Sigmoid colon (tissue), 7 donors: Measurements from ENCODE around the gene CCL26. TPM values are rescaled to one million over a fixed set of nuclear protein-coding genes. Genes with fewer than 3 reads are reported as not detected.

Experiments
- DNase-seq: peaks from one replicate; pipeline ENCODE4 v3.0.0-alpha.2; 2019
- H3K27ac ChIP-seq, 4 donors: fragments of 200-600 bp; sonication (generic); one replicate each; pipeline ENCODE4 v1.5.1; 2016 to 2019; ENCODE audit warnings: mild to moderate bottlenecking in 1 of 4
- H3K27me3 ChIP-seq, 3 donors: fragments of 200-600 bp; sonication (generic); one replicate each; pipeline ENCODE4 v1.5.1; 2019; ENCODE audit warnings: mild to moderate bottlenecking in 1 of 3
- H3K36me3 ChIP-seq, 4 donors: fragments of 200-600 bp; sonication (generic); one replicate each; pipeline ENCODE4 v1.5.1; 2016 to 2019
- H3K4me1 ChIP-seq, 4 donors: fragments of 200-600 bp; sonication (generic); one replicate each; pipeline ENCODE4 v1.5.1; 2017 to 2019
- H3K4me3 ChIP-seq, 4 donors: fragments of 200-600 bp; sonication (generic); one replicate each; pipeline ENCODE4 v1.5.1; 2017 to 2019; ENCODE audit warnings: mild to moderate bottlenecking in 2 of 4, moderate library complexity in 1 of 4
- H3K9me3 ChIP-seq, 4 donors: fragments of 200-600 bp in 3 of 4; sonication (generic) in 3 of 4; one replicate each; pipeline versions ENCODE4 v1.5.1 to v1.6.1; 2013 to 2019
- CTCF ChIP-seq, 4 experiments: fragments of 450-650 bp in 3 of 4; fragments of 200-600 bp in 1 of 4; IDR thresholded peaks; one replicate each; pipeline ENCODE4 v1.5.1; 2016 to 2019; ENCODE audit warnings: antibody characterized with exemption in 4 of 4, mild to moderate bottlenecking in 3 of 4, moderate library complexity in 2 of 4
- EP300 ChIP-seq, 4 donors: sonication (generic); formaldehyde crosslinking; IDR thresholded peaks; one replicate each; pipeline ENCODE4 v1.6.1; 2017; ENCODE audit warnings: antibody characterized with exemption in 4 of 4
- POLR2A ChIP-seq, 2 donors: fragments of 450-650 bp; IDR thresholded peaks; one replicate each; pipeline ENCODE4 v1.6.1; 2016; ENCODE audit warnings: antibody characterized with exemption in 2 of 2, mild to moderate bottlenecking in 2 of 2, moderate library complexity in 2 of 2
- POLR2AphosphoS5 ChIP-seq, 4 donors: sonication (generic); formaldehyde crosslinking; IDR thresholded peaks; one replicate each; pipeline ENCODE4 v1.6.1; 2017; ENCODE audit warnings: antibody characterized with exemption in 4 of 4
- WGBS, 2 donors: extraction: QIAGEN DNeasy Blood & Tissue Kit; methylation state at CpG; one replicate each; pipeline ENCODE4 v1.1.7; 2013; 5-methylcytosine and 5-hydroxymethylcytosine counted together
- intact Hi-C: fragments of 100-400 bp; cut with DNase I; formaldehyde crosslinking; loops from one replicate; pipeline ENCODE4 v1.15.1; 2023
- polyA plus RNA-seq, 3 donors: library from polyadenylated mRNA; stranded (reverse); fragments of 200-250 nt; gene quantifications; one replicate each; pipeline ENCODE4 v1.2.3, GENCODE V29; 2013
- total RNA-seq, 4 donors: library from RNA; depleted of rRNA; stranded (reverse); fragments of >200 nt; gene quantifications; one replicate each; pipeline ENCODE4 v1.1.0, GENCODE V29; 2016
- donor health status: healthy with polysubstance abuse.
- donor health status: Bipolar disorder and iron deficiency.
- donor health status: healthy.

CCL26 gene
- total and polyA plus RNA-seq, 7 donors, result 1.8 to 3.3 (median 3.0) TPM; not detected in 4

GRCh38 chr7:75817116-75817515 is 45.1 kb upstream of the CCL26 start:
- Histone ChIP-seq H3K27ac (no peak overlapping the region), H3K4me1 (no peaks in the 10 kb centered on the region), H3K4me3 (no peak overlapping the region), H3K9me3 (no peaks in the 10 kb centered on the region), H3K36me3 (no peaks in the 10 kb centered on the region), H3K27me3 (no peaks in the 10 kb centered on the region)
- DNase-seq, result no peak
- WGBS, 2 donors, result 75 to 84% methylated on average over 6 of the region's 6 CpGs
- TF ChIP-seq EP300 (IDR thresholded peaks at IDR 0.05), result no peak
- TF ChIP-seq POLR2A (IDR thresholded peaks at IDR 0.05), result no peak
- TF ChIP-seq CTCF (IDR thresholded peaks at IDR 0.05), result no peak
- no peak for TF ChIP-seq POLR2AphosphoS5 (IDR thresholded peaks at IDR 0.05)
- intact Hi-C loops, result no loop called here

GRCh38 chr7:75815418-75816064 is 43.5 kb upstream of the CCL26 start:
- intact Hi-C loops, result no loop called here
- Histone ChIP-seq H3K27me3 (no peaks in the 10 kb centered on the region), H3K36me3 (no peaks in the 10 kb centered on the region), H3K27ac (no peak overlapping the region), H3K4me1 (no peaks in the 10 kb centered on the region), H3K9me3 (no peaks in the 10 kb centered on the region), H3K4me3 (no peak overlapping the region)
- TF ChIP-seq EP300 (IDR thresholded peaks at IDR 0.05) (no peak), POLR2A (IDR thresholded peaks at IDR 0.05) (no peak), CTCF (IDR thresholded peaks at IDR 0.05) (no peak), POLR2AphosphoS5 (IDR thresholded peaks at IDR 0.05) (no peak)
- WGBS, 2 donors, result 48 to 68% methylated on average over 10 of the region's 10 CpGs
- DNase-seq, result no peak

GRCh38 chr7:75814407-75814947 is 42.5 kb upstream of the CCL26 start:
- H3K9me3 ChIP-seq, result no peaks in the 10 kb centered on the region
- no peaks in the 10 kb centered on the region for H3K36me3 ChIP-seq
- H3K27me3 ChIP-seq, result no peaks in the 10 kb centered on the region
- no peak for DNase-seq
- no peak overlapping the region for H3K4me3 ChIP-seq
- H3K4me1 ChIP-seq, result no peaks in the 10 kb centered on the region
- H3K27ac ChIP-seq, result no peak overlapping the region
- WGBS, 2 donors, result 86 to 90% methylated on average over 13 of the region's 13 CpGs
- intact Hi-C loops, result no loop called here
- TF ChIP-seq POLR2AphosphoS5 (IDR thresholded peaks at IDR 0.05) (no peak), CTCF (IDR thresholded peaks at IDR 0.05) (no peak), POLR2A (IDR thresholded peaks at IDR 0.05) (no peak), EP300 (IDR thresholded peaks at IDR 0.05) (no peak)

GRCh38 chr7:75813781-75814236 is 41.8 kb upstream of the CCL26 start, which contains the start of gene CCL24:
TSS of gene CCL24 (minus strand) at chr7:75813806. CDS start at chr7:75813715, 91 bp downstream.
- no peaks in the 10 kb centered on the region for H3K27me3 ChIP-seq
- H3K4me3 ChIP-seq, result no peak within 1 kb of the TSS
- no peaks in the 10 kb centered on the region for H3K36me3 ChIP-seq
- no peak for DNase-seq
- H3K27ac ChIP-seq, result no peak within 1 kb of the TSS
- no peak for TF ChIP-seq EP300 (IDR thresholded peaks at IDR 0.05)
- no peak for TF ChIP-seq POLR2AphosphoS5 (IDR thresholded peaks at IDR 0.05)
- TF ChIP-seq CTCF (IDR thresholded peaks at IDR 0.05), result no peak
- no peak for TF ChIP-seq POLR2A (IDR thresholded peaks at IDR 0.05)
- H3K4me1 ChIP-seq, result no peaks in the 10 kb centered on the region
- no peaks in the 10 kb centered on the region for H3K9me3 ChIP-seq
- WGBS, 2 donors, result 40 to 68% methylated on average over 7 of the region's 7 CpGs
- intact Hi-C loops, result no loop called here
